NB4 (cell line): ENCODE data around the gene CHCHD6.

Source experiments
- CTCF ChIP-seq: IDR thresholded peaks from one replicate; pipeline ENCODE4 v1.5.1; 2012; ENCODE audit warnings: low read depth, low read length
- MAX ChIP-seq: IDR thresholded peaks from 2 replicates; pipeline ENCODE4 v1.6.1; 2011; ENCODE audit warnings: low read depth, low read length
- MYC ChIP-seq: IDR thresholded peaks from 2 replicates; pipeline ENCODE4 v1.6.1; 2011; ENCODE audit warnings: low read depth, low read length
- POLR2A ChIP-seq: IDR thresholded peaks from 2 replicates; pipeline ENCODE4 v1.6.1; 2011; ENCODE audit warnings: mild to moderate bottlenecking; ENCODE audit not compliant: insufficient read length; ENCODE audit errors: extremely low read depth

- TF ChIP-seq CTCF (no peak), POLR2A (no peak), MYC (no peak), MAX (no peak)
These were observed 301.9 kb downstream of the CHCHD6 start for GRCh38 chr3:127005864-127006500.
